IPS-NIHi7 (cell line): ENCODE results near the gene HMCN1.

ENCODE experiments used
- DNase-seq: peaks from one replicate; pipeline ENCODE4 v3.0.0; 2012; ENCODE audit warnings: mixed read lengths; ENCODE audit errors: extremely low spot score

HMCN1 gene

DNA sequence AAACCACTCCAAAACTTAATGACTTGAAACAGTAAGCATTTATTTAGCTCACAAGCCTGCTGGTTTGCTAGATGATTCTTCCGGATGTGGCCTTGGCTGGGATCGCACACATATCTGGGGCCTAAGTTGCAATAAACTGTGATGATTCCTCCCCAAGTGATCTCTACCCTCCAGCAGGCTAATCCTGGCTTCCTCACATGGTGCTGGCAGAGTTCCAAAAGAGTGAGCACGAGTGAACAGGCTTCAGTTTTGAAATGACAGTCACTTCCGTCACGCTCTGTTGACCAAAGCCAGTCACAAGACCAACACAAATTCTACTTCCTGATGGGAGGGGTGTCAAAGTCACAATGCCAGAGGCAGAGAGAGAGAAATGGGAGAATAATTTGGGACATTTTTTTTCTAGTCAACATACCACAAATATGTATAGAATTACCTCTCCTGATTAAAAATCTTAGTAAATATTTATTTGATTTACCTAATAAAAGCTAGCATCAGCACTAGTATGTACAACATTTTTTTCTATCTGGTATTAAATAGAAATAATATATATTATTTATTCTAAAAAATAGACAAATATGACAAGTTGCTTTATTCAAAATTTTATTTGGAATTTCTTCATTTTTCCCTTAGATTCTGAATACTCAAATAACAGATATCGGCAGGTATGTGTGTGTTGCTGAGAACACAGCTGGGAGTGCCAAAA is 348.2 kb downstream of the HMCN1 start:
- DNase-seq, result peak; percentile 11

DNA sequence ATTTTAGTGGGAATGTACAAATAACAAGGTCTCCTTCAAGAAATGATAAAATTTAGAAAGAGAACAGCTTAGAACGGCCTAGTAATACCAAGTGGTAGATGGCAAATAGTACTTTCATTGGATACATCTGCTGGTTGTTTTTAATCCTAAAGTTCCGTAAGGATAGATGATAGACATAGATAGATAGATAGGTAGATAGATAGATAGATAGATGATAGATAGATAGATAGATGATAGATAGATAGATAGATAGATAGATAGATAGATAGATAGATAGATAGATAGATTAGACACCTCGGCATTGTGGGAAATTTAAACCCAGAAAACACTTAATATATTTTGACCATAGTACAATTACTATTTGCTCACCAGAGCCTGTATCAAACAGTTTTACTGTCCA is 352.4 kb downstream of the HMCN1 start:
- DNase-seq, result no peak

DNA sequence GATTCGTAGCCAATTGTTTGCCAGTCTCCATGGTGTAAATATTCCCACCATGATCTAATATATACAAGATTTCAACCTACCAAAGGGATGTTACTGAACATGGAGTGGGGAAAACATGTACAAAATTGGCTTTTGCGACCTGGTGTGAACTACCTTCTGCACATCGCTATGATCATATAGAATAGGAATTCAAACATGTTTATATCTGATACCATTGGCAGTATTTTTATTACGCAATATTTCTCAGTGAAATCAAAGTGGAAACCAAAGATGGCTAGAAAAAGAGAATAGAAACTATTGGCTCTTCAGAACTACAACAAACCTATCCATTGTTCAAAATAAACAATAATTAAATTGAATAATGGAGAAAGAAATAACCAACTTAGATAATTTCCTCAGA is 355.7 kb downstream of the HMCN1 start:
- DNase-seq, result no peak

DNA sequence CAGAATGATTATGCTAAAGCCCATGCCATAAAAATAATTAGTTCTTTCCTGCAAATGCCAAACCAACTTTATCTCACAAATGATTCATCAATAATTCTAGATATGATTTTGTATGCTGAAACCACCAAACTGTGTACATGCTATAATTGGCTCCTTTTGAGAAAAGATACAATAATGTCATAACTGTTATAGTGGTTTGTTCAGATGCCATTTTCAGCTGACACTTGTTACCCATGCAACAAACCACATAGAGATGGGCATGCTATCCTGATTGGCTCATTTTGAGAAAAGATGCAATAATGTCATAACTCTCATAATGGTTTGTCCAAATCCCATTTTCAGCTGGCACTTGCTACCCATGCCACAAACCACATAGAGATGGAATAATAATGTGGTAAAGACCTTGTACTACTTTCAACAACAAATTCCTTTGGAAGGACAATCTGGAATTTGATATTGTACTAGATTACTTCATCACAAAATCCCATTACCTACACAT is 357.1 kb downstream of the HMCN1 start:
- no peak for DNase-seq

DNA sequence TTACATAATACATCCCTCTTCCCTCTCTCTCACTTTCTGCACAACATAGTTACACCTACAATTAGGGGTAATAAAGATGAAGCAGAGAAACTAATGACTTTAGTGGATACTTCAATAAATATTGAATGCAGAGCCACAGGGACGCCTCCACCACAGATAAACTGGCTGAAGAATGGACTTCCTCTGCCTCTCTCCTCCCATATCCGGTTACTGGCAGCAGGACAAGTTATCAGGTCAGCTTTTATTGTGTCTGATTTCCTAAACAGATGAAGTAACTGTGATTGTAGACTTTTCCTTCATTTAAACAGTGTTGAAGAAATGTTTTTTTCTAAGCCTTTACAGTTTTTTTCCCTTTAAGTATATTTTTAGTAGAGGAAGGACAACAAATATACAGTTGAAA is 359.2 kb downstream of the HMCN1 start:
- DNase-seq, result no peak

DNA sequence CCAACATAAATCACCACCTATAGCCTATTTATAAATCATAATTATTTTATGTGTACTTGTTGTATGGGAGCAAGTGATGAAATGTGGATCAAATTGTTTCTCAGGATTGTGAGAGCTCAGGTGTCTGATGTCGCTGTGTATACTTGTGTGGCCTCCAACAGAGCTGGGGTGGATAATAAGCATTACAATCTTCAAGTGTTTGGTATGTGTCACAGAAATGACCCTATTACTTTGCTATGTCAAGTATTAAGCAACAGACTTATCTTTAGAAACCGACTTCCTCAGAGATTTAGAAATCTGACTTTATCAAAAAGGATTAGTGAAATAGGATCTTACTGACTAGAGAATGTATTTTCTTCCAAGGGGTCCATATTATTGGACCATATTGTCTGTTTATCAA is 360.0 kb downstream of the HMCN1 start:
- no peak for DNase-seq

DNA sequence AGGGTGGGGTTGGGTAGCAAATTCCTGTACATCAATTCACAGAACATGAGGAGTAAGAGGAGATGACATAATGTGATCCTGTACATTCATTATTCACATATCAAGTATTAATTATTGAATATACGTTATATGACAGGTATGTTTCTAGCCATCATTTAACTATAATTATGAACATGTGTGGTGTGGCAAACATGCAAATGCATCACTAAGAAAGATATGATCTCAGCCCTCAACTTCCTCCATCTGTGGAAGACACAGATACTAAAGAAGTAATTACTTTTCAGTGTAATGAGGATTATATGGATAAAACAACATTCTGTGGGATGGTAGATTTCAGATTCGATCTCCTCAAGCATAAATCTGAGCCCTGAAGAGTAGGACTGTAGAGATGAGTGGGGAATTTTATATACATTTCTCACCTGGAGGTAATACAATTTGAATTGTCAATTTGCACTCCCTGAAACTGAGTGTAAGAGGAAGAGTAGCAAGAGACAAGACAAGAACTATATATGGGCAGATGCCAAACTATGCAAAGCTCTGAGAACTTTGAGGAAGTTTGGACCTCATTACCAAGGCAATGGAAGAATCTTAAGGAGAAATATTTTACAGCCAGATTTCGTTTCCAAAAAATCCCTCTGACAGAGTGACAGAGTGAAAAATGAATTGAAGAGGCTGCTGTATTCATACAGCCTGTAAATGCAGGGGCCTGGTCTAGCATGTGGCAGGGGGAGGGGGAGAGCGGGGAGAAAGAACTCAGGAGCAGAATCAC is 365.3 kb downstream of the HMCN1 start:
- no peak for DNase-seq

DNA sequence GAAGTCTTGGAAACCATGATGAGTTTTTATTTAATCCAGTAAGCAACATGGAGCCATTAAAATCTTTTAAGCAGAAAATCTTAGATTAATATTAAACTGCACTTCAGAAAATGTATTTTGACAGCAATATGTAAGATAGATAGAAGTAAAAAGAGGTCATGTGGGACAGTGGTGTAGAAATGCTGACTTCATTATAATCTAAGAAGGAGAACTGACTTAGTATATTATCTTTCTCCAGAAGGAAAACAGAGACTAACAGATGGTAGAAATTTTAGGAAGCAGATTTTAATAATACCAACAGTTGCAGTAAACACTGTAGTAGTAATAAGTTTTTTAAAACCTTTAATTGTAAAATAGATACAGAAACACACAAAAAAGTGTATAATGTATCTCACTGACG is 367.9 kb downstream of the HMCN1 start:
- DNase-seq, result no peak

DNA sequence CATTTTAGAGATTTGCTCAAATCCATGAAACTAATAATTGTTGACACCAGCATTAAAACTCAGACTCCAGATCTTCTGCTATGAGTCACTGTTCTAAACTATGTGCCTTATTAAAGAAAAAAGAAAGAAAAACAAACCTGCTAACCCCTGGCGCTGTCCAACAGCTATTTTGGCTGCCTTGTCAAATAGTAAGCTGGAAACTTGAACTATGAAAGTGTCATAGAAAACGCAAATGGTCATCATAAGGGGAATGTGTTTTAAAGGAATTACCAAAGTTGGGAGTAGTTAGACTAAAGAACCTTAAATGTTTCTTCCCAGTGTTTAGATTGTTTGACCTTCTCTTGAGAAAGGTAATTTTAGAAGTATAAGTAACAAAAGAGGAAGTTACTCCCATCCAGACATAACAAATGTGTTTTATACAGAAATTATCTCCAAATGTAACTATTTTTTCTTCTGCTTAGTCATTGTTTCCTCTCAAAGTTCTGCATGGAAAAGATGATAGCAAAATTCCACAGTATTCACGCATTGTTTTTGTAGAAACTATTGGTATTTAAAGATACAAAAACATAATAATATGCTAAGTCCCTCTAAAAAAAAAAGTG is 368.5 kb downstream of the HMCN1 start:
- DNase-seq, result no peak

DNA sequence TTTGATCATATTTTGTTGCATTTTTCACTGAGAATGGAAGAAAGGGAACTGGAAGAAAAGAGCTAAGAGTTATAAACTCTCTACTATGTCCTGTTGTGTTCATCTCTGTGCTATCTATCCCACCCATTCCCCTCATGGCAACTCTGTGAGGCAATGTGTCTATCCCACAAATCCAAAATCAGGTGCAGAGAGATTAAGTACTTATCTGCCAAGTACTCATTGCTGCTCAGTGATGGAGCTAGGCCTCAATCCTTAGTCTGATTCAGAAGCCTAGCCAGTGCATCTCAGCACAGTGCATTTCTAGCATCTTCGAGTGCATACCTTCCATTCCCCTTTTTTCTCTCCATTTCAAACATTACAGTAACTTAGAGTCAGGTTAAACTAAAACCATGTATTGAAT is 370.3 kb downstream of the HMCN1 start:
- DNase-seq, result no peak

DNA sequence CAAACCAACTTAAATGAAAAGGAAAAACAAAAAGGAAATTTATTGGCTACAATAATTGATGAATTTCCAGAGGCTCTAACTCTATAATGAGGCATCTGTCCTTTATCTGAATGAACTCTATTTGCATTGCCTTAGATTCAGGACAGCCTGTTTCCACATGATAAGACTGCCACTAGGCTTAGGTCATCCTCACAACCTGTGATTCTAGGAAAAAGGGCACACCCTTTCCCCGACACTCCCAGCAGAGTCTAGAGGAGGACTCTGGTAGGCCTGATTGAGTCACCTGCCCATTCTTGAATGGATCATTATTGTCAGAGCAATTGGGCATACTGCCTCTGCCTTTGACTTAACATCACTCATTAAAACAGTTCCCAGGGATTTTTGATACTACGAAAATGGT is 378.1 kb downstream of the HMCN1 start:
- peak; percentile 11 for DNase-seq

DNA sequence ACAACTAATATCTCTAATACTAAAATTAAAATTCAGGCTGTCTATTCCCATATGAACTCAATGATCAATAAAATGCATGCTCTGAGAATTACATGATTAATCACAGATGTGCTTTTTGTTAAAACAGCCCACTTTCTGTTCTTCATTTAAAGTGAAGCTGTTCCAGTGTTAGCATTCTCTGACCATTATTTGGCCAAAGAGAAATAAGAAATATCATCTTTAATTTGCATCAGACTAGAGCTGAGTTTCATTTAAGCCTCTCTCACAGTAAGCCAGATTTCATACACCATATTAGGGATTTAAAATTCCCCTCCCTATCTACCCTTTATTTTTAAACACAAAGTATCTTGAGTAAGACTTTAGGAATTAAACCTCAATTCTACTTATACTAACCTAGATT is 379.3 kb downstream of the HMCN1 start:
- DNase-seq, result no peak

DNA sequence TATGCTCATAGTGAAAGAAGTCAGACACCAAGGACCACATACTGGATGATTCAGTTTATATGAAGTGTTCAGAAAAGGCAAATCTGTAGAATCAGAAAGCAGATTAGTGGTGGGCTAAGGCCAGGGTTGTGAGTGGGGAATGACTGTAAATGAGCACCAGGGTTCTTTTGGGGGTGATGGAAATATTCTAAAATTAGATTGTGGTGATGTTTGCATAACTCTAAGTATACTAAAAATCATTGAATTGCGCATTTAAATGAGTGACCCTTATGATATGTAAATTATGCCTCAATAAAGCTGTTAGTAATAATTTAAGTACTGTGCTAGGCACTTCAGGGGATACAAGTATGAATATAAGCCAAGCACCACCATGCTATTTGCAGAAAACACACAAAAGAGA is 384.5 kb downstream of the HMCN1 start:
- DNase-seq, result no peak

DNA sequence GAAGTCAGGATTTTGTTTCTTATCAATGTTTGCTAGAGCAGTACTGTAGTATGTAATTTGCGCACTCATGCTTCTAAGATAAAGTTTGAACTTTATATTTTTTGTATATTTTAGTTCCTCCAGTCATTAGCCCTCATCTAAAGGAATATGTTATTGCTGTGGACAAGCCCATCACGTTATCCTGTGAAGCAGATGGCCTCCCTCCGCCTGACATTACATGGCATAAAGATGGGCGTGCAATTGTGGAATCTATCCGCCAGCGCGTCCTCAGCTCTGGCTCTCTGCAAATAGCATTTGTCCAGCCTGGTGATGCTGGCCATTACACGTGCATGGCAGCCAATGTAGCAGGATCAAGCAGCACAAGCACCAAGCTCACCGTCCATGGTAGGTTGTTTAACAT is 388.6 kb downstream of the HMCN1 start:
- no peak for DNase-seq

DNA sequence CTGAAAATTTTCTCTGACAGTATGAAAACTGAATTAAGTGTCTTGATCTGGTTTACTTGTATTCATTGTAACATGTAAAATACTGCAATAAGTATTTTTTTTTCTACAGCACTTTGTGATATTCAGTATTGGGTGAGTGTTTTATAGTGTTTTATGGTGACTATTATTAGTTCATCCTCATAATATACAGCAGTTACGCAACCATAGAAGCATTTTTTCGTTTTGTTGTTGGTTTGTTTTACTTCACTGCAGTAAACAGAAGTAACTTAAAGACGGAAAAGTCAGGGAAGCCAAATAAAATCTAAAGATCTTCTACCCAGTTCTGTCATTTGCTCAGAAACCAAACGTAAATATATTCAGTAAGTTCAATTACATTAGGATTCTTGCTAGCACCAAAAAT is 390.8 kb downstream of the HMCN1 start:
- no peak for DNase-seq

DNA sequence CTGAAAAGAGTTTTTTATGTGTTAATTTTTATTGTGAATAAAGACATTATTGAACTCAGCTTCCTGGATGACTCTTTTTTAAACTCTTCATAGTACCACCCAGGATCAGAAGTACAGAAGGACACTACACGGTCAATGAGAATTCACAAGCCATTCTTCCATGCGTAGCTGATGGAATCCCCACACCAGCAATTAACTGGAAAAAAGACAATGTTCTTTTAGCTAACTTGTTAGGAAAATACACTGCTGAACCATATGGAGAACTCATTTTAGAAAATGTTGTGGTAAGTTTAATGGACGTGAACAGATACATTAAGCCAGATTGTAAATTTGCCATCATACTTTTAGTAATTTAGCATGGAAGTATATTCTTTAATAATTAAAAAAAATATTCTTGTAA is 391.3 kb downstream of the HMCN1 start:
- no peak for DNase-seq

DNA sequence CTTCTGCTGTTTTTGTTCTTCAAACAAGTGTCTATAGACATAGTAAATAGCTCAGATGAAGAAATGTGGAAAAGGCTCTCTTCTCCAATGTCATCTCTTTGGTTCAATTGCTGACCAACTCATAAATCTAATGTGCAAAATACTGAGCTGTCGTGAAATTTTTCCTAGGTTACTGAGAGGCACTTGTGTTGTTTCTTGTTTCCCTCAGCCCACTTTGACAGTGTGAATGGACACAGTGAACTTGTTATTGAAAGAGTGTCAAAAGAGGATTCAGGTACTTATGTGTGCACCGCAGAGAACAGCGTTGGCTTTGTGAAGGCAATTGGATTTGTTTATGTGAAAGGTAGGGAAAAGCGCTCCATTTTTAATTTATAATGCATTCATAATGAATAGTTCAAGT is 395.6 kb downstream of the HMCN1 start:
- DNase-seq, result no peak

DNA sequence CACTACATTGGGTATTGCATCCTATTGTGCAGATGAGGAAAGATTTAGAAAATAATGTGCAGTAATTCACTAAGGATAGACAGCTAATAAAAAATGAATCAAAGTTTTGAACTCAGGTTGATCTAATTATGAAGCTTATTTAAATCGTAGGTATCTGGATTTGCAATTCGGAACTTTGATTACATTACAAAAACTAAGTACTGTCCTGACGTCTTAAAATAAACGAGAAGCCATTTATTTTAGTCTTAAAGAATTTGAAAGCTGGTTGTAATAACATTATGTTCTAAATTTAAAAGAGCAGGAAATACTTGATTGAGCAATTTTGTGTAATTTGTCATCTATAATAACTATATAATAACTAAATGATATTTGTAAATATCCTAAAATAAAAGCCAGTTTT is 404.9 kb downstream of the HMCN1 start:
- no peak for DNase-seq

DNA sequence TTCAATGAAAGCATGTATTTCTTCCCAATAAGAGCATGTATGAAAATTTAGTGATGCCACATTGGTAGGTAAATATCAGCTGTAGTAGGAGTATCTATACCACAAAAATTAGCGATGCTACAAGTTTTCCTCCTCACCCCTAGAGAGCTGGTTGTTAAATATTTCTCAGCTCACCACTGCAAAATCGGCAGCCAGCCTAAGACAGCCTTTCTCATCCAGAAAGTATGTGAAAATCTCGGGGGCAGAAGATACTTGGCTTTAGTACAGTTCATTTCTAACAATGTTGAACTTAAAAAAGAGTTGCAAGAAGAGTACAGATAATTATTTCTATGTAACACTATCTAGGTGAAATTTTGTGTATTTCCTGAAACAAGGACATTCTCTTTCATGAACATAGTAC is 405.5 kb downstream of the HMCN1 start:
- no peak for DNase-seq

DNA sequence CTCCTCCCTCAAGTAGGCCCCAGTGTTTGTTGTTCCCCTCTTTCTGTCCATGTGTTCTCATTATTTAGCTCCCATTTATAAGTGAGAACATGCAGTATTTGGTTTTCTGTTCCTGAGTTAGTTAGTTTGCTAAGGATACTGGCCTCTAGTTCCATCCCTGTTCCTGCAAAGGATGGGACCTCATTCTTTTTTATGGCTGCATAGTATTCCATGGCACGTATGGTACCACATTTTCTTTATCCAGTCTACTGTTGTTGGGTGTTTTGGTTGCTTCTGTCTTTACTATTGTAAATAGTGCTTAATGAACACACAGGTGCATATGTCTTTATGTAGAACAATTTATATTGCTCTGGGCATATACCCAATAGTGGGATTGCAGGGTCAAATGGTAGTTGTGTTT is 408.0 kb downstream of the HMCN1 start:
- DNase-seq, result no peak

DNA sequence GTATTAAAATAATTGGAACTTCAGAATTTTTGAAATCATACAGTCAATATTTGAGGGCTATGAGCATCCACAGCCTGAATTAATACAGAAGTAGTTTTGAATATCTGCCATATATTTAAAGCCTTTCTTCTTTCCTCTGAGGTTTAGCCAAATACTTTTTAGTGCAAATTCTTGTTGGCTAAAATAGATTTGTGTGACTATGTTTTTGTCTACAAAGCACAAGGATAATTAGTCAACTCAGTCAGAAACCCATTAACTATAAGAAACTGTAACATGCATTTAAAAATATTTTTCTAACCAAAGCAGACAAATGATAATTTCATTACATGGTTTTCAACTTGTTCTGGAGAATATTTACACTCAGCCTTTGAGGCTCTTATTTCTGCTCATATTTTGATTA is 408.7 kb downstream of the HMCN1 start:
- DNase-seq, result no peak

DNA sequence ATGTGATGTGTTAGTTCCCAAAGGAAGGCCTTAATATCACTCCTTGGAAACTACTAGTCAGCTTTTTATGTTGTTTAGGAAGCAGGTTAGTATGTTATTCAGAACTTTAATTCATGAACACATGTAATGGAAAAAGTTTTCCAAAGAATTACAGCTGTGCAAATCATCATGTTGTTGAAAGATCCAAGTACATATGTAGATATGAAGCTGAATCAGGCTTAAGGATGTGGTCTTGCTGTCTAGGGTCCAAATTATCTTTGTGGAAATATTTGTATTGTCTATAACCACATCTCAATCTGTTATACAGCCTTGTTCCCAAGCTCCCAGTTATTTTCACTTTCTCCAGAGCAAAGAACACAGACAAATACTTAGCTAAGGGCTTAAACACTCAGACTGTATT is 409.3 kb downstream of the HMCN1 start:
- no peak for DNase-seq

DNA sequence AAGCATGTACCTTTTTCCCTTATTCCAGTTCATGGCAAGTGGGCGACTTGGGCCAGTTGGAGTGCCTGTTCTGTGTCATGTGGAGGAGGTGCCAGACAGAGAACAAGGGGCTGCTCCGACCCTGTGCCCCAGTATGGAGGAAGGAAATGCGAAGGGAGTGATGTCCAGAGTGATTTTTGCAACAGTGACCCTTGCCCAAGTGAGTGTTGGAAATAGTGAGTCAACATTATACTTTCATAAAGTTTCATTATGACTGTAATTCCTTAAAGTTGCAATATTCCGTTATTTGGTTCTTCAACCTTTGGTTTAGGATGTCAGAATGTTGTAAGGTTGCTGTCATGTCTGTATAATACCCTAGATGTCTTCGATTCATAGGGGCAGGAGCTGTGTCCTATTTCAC is 410.3 kb downstream of the HMCN1 start:
- DNase-seq, result no peak
